Ovary (tissue), 3 donors: ENCODE measurements around the gene AGPAT2.

Experiments
- CTCF ChIP-seq, 3 donors: fragments of 450-650 bp in 2 of 3; fragments of 200-600 bp in 1 of 3; IDR thresholded peaks; one replicate each; pipeline versions ENCODE4 v1.5.1 to v1.8.0; 2016 to 2022; ENCODE audit warnings: antibody characterized with exemption in 3 of 3, mild to moderate bottlenecking in 1 of 3
- POLR2A ChIP-seq: fragments of 450-650 bp; IDR thresholded peaks from one replicate; pipeline ENCODE4 v1.6.1; 2017; ENCODE audit warnings: antibody characterized with exemption, mild to moderate bottlenecking, moderate library complexity
- donor health status: DM: no; HTN: no; CAD: no.

GRCh38 chr9:136678034-136678433 lies 9.2 kb downstream of the AGPAT2 start:
- no peak for TF ChIP-seq POLR2A
- no peak for TF ChIP-seq CTCF (IDR thresholded peaks at IDR 0.05)
